ENCODE results near the gene CCBE1. TPM values are rescaled to one million over a fixed set of nuclear protein-coding genes. Genes with fewer than 3 reads are reported as not detected.

The CCBE1 gene
- total RNA-seq, 1 donor from 2014 or later: 14.0 TPM

GRCh38 chr18:59402432-59403090 lies 294.7 kb downstream of the CCBE1 start:
- intact Hi-C loops (cut with DNase I): loop anchor here (5.0 kb wide), 1 partner anchor 90 kb away; no protein-coding TSS in a partner anchor
- peak; percentile 89 for TF ChIP-seq CTCF (IDR thresholded peaks at IDR 0.05)
- Histone ChIP-seq H3K4me1 (no peaks in the 10 kb centered on the region), H3K4me3 (no peak overlapping the region), H3K27ac (no peak overlapping the region), H3K27me3 (ENCODE audit: low read depth) (no peaks in the 10 kb centered on the region), H3K36me3 (no peaks in the 10 kb centered on the region), H3K9me3 (no peaks in the 10 kb centered on the region)
- DNase-seq (peak; percentile 72), ATAC-seq (peak; percentile 91 to 94)

GRCh38 chr18:59400407-59400806 lies 296.8 kb downstream of the CCBE1 start:
- H3K9me3 ChIP-seq: no peaks in the 10 kb centered on the region
- H3K4me1 ChIP-seq: no peaks in the 10 kb centered on the region
- no peak overlapping the region for H3K27ac ChIP-seq
- no peak overlapping the region for H3K4me3 ChIP-seq
- no peak for TF ChIP-seq CTCF (IDR thresholded peaks at IDR 0.05)
- intact Hi-C loops (cut with DNase I): loop anchor here (5.0 kb wide), 1 partner anchor 88 kb away; no protein-coding TSS in a partner anchor
- no peaks in the 10 kb centered on the region for H3K36me3 ChIP-seq
- no peak for DNase-seq
- H3K27me3 ChIP-seq (ENCODE audit: low read depth): no peaks in the 10 kb centered on the region
- no peak for ATAC-seq

GRCh38 chr18:59395226-59396175 lies 301.7 kb downstream of the CCBE1 start:
- no peaks in the 10 kb centered on the region for H3K9me3 ChIP-seq
- H3K4me1 ChIP-seq: no peaks in the 10 kb centered on the region
- TF ChIP-seq CTCF (IDR thresholded peaks at IDR 0.05): no peak
- H3K4me3 ChIP-seq: no peak overlapping the region
- ATAC-seq (no peak), DNase-seq (no peak)
- H3K27me3 ChIP-seq (ENCODE audit: low read depth): no peaks in the 10 kb centered on the region
- no peaks in the 10 kb centered on the region for H3K36me3 ChIP-seq
- intact Hi-C loops (cut with DNase I): no loop called here
- H3K27ac ChIP-seq: no peak overlapping the region

GRCh38 chr18:59393381-59393780 lies 303.8 kb downstream of the CCBE1 start:
- no peak for DNase-seq
- TF ChIP-seq CTCF (IDR thresholded peaks at IDR 0.05): no peak
- no peaks in the 10 kb centered on the region for H3K36me3 ChIP-seq
- H3K9me3 ChIP-seq: no peaks in the 10 kb centered on the region
- intact Hi-C loops (cut with DNase I): no loop called here
- no peak overlapping the region for H3K4me3 ChIP-seq
- ATAC-seq: no peak
- no peaks in the 10 kb centered on the region for H3K4me1 ChIP-seq
- H3K27ac ChIP-seq: no peak overlapping the region
- H3K27me3 ChIP-seq (ENCODE audit: low read depth): no peaks in the 10 kb centered on the region

GRCh38 chr18:59388817-59389216 lies 308.4 kb downstream of the CCBE1 start:
- intact Hi-C loops (cut with DNase I): no loop called here
- DNase-seq: no peak
- no peaks in the 10 kb centered on the region for H3K9me3 ChIP-seq
- no peak overlapping the region for H3K4me3 ChIP-seq
- no peak for TF ChIP-seq CTCF (IDR thresholded peaks at IDR 0.05)
- no peak overlapping the region for H3K27ac ChIP-seq
- no peaks in the 10 kb centered on the region for H3K36me3 ChIP-seq
- ATAC-seq: no peak
- no peaks in the 10 kb centered on the region for H3K27me3 ChIP-seq (ENCODE audit: low read depth)
- H3K4me1 ChIP-seq: no peaks in the 10 kb centered on the region

Measured in lower lobe of right lung (tissue), 2 donors.